Measurements from ENCODE around the gene CHST8. TPM values are rescaled to one million over a fixed set of nuclear protein-coding genes. Genes with fewer than 3 reads are reported as not detected.

CHST8 gene
- total RNA-seq, 1 donor from 2014 or later = not detected

DNA sequence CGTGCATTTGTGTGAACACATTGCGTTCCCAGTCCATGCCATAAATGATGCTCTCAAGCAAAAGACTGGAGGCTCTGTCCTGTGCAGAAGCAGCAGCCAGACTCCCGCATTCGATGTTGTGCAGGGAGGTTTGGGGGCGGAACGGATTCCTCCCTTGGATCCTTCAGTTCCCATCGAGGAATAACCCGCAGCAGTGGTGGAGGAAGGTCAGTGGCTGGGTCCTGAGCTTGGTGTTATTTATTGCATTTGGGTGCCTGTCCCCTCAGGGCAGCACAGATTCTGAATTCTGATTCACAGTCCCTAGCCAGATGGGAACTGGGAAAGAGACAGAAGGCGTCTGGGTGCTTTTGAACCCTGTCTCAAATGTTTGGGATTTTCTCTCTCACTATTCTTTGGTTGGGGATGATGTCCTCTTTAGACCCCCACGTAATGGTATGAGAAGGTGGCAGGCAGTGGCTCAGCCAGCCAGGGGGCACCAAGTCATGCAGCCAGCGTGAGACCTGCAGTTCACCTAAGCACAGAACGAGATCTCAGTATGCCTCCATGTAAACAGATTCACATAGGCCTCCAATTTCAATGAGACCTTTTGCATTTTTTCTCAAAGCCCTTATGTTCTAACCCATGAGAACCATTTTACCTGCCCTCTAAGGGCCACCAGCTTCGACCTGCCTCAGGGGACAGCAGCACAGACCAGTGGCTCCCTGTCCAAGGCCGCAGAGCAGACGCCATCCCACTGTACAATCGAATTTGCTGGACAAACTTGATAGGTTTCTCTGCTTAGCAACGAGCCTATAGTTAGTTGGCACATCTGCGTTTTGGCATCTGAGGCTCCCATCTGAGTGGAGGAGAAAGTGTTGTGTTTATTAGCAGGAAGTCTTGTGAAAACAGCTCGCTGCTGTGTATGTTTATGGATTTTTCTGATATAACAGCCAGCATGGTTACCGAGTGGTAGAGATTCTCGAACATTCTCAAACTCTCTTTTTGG lies 192.7 kb downstream of the CHST8 start:
- H2AFZ ChIP-seq (ENCODE audit: low read depth, low read length) = no peak overlapping the region
- H3K4me3 Mint-ChIP-seq (ENCODE audit: unreplicated experiment) = no peak overlapping the region
- no peak overlapping the region for H3K27ac ChIP-seq (ENCODE audit: low read depth, low read length)
- no peak overlapping the region for H3K4me2 ChIP-seq (ENCODE audit: low read length)
- H3K4me1 Mint-ChIP-seq (ENCODE audit: low read depth, unreplicated experiment) = peaks cover 16% of the 10 kb centered on the region
- H3K27me3 ChIP-seq (ENCODE audit: insufficient read depth, low read length) = no peaks in the 10 kb centered on the region
- H3K9ac ChIP-seq (ENCODE audit: low read length) = no peak overlapping the region
- no peaks in the 10 kb centered on the region for H3K9me3 ChIP-seq (ENCODE audit: insufficient read depth, low read depth, low read length)
- DNase-seq (ENCODE audit: low read depth) (no peak), FAIRE-seq (no peak)
- peaks cover 31% of the 10 kb centered on the region for H4K20me1 ChIP-seq (ENCODE audit: insufficient read depth, low read length)
- H3K4me1 ChIP-seq (ENCODE audit: insufficient read depth, low read length) = peaks cover 1% of the 10 kb centered on the region
- no peaks in the 10 kb centered on the region for H3K79me2 ChIP-seq (ENCODE audit: insufficient read depth, low read length)
- H3K27ac Mint-ChIP-seq (ENCODE audit: unreplicated experiment) = no peak overlapping the region
- no peak overlapping the region for H3K4me3 ChIP-seq (ENCODE audit: insufficient read depth, low read depth, low read length)
- no peaks in the 10 kb centered on the region for H3K9me3 Mint-ChIP-seq (ENCODE audit: unreplicated experiment)
- peaks cover 8% of the 10 kb centered on the region for H3K36me3 ChIP-seq (ENCODE audit: insufficient read depth, low read length)
- H3K27me3 Mint-ChIP-seq (ENCODE audit: low read depth, unreplicated experiment) = peaks cover 7% of the 10 kb centered on the region
- TF ChIP-seq, protein P1, sequence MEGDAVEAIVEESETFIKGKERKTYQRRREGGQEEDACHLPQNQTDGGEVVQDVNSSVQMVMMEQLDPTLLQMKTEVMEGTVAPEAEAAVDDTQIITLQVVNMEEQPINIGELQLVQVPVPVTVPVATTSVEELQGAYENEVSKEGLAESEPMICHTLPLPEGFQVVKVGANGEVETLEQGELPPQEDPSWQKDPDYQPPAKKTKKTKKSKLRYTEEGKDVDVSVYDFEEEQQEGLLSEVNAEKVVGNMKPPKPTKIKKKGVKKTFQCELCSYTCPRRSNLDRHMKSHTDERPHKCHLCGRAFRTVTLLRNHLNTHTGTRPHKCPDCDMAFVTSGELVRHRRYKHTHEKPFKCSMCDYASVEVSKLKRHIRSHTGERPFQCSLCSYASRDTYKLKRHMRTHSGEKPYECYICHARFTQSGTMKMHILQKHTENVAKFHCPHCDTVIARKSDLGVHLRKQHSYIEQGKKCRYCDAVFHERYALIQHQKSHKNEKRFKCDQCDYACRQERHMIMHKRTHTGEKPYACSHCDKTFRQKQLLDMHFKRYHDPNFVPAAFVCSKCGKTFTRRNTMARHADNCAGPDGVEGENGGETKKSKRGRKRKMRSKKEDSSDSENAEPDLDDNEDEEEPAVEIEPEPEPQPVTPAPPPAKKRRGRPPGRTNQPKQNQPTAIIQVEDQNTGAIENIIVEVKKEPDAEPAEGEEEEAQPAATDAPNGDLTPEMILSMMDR (IDR thresholded peaks at IDR 0.05; ENCODE audit: insufficient read depth, low read depth, low read length) = no peak
- no peak for TF ChIP-seq EZH2 (IDR thresholded peaks at IDR 0.05; ENCODE audit: insufficient read depth, low read length)
- peaks cover 18% of the 10 kb centered on the region for H3K36me3 Mint-ChIP-seq (ENCODE audit: low read depth, unreplicated experiment)

DNA sequence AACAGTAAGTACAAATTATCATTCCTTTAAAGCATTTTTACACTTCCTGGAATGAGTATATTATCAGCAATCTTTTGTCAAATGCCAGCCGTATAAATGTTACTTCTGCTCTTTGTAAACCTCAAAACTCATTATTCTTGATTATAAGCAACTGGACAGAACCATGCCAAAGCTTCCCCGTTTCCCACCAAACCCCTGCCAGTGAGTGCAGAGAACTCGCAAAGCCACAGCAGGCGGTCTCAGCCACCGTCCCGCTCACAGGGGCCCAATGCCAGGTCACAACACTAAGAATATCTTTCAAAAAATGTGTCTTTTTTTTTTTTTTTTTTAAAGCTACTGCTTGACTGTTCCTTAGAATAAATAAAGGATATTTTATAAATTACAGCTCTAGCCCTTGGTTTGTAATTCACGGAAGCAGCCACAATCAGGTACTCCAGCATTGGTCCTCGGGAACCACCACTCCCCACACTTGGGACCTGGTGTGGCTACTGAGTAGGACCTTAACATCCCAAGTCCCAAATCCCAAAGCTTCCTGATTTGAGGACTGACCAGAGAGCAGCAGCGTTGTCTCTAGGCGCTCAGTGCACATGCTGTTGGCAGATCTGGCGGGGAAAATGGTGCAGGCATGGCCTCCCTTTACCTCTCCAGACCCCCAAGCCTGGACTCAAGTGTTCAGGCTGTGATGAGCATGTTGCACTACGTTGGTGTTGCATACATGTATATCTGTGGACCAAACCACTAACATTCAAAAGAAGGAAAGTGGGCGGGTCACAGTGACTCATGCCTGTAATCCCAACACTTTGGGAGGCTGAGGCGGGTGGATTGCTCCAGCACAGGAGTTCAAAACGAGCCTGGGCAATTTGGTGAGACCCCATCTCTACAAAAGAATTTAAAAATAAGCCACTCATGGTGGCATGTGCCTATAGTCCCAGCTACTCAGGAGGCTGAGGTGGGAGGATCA lies 193.9 kb downstream of the CHST8 start:
- no peak for FAIRE-seq

More for the DNA sequence above, 193.9 kb downstream of the CHST8 start:
- Mint-ChIP-seq H3K4me1 (ENCODE audit: low read depth, unreplicated experiment) (peaks cover 17% of the 10 kb centered on the region), H3K9me3 (ENCODE audit: unreplicated experiment) (no peaks in the 10 kb centered on the region), H3K4me3 (ENCODE audit: unreplicated experiment) (no peak overlapping the region), H3K36me3 (ENCODE audit: low read depth, unreplicated experiment) (peaks cover 13% of the 10 kb centered on the region), H3K27ac (ENCODE audit: unreplicated experiment) (no peak overlapping the region), H3K27me3 (ENCODE audit: low read depth, unreplicated experiment) (peaks cover 8% of the 10 kb centered on the region)
- Histone ChIP-seq H3K4me3 (ENCODE audit: insufficient read depth, low read depth, low read length) (no peak overlapping the region), H3K36me3 (ENCODE audit: insufficient read depth, low read length) (peaks cover 8% of the 10 kb centered on the region), H3K9me3 (ENCODE audit: insufficient read depth, low read depth, low read length) (no peaks in the 10 kb centered on the region), H3K4me2 (ENCODE audit: low read length) (no peak overlapping the region), H3K79me2 (ENCODE audit: insufficient read depth, low read length) (no peaks in the 10 kb centered on the region), H4K20me1 (ENCODE audit: insufficient read depth, low read length) (peaks cover 23% of the 10 kb centered on the region), H3K27me3 (ENCODE audit: insufficient read depth, low read length) (no peaks in the 10 kb centered on the region), H3K4me1 (ENCODE audit: insufficient read depth, low read length) (peaks cover 13% of the 10 kb centered on the region), H2AFZ (ENCODE audit: low read depth, low read length) (no peak overlapping the region), H3K27ac (ENCODE audit: low read depth, low read length) (no peak overlapping the region), H3K9ac (ENCODE audit: low read length) (no peak overlapping the region)
- TF ChIP-seq, protein P1 (IDR thresholded peaks at IDR 0.05; ENCODE audit: insufficient read depth, low read depth, low read length) = no peak
- no peak for TF ChIP-seq EZH2 (IDR thresholded peaks at IDR 0.05; ENCODE audit: insufficient read depth, low read length)
- DNase-seq (ENCODE audit: low read depth) = peak; percentile 37
